Activated CD8-positive, alpha-beta memory T cell treated with anti-CD3 and anti-CD28 coated beads, Interleukin-2, amount 50 U/mL, for 4 hours (primary cell): Measurements from ENCODE around the gene ADORA2B.

Source experiments
- DNase-seq: peaks from one replicate; pipeline ENCODE4 v3.0.0-alpha.2; 2020

Gene ADORA2B

DNA sequence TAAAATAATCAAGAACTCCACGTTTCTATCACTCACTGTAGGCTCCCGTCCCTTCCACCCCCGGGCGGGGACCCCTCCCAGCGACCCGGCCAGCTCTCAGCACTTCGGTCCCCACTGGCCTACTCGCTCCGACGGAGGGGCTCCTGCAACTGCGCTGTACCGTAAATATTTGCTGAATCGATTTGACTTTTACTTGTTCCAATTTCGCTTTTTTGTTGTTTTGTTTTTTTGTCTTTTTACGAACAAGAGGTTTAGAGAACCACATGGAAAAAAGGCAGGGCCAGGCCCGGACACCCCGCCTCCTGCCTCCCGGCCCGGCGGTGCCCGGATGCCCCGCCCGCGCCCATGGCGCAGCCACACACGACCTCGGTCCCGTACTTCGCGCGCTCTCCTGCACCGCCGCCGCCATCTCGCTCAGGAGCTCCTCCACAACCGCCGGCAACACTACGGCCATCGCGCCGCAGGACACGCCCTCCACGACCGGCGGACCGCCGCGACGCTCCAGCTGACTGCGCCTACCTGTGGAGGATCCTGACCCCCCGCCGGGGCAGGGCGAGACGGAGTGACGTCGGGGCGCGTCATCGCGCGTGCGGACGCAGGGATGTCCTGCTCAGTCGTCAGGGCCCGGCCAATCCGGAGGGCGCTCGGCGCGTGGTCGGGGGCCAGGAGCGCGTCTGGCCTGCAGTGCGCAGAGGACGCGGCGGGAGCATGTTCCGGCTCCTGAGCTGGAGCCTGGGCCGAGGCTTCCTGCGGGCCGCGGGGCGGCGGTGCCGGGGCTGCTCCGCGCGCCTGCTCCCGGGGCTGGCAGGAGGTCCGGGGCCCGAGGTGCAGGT is 54.4 kb downstream of the ADORA2B start, which contains the start of the genes TTC19 and ZSWIM7:
Gene TTC19 (plus strand): TSS at position 684 of the 833 bp plus-strand sequence. CDS start 25 bp downstream, at position 709.
Gene ZSWIM7 (minus strand): TSS at position 564 of the 833 bp plus-strand sequence. CDS start 110 bp downstream, at position 454.
- peak; percentile 96 for DNase-seq

DNA sequence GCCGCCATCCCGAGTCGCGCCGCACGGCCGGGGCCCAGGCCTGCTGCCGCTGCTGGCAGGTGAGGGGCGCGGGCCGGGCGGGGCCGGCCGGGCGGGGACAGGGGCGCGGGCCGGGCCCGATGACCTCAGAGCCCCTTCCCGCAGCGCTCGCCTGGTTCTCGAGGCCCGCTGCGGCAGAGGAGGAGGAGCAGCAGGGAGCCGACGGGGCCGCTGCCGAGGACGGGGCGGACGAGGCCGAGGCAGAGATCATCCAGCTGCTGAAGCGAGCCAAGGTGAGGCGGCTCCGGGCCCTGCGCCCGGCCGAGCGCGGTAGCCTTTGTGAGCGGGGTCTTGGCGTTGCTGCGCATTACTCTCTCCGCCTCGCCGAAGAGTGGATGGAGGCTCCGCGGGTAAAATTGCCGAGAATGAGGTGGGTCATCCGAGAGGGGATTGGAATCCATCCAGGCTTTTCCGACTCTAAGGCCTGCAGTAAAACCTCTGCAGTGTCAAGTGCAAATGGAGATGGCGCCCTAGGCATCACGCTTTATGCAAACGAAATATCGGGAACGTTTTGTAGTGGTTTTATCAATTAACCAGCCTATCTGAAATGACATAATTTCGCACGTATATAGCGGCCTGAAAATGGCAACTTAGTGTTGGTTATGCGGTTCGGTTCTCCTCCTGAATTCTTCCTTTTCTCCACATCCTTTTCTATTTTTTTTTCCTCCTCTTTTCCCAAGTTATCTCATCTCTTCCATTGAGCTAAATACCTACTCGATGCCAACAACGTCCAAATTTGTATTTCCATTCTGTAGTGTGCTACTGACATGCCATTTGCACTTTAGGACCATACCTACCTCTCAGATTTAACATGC is 55.3 kb downstream of the ADORA2B start:
- DNase-seq, result no peak

GRCh38 chr17:16001226-16001897 is 56.4 kb downstream of the ADORA2B start:
- no peak for DNase-seq

DNA sequence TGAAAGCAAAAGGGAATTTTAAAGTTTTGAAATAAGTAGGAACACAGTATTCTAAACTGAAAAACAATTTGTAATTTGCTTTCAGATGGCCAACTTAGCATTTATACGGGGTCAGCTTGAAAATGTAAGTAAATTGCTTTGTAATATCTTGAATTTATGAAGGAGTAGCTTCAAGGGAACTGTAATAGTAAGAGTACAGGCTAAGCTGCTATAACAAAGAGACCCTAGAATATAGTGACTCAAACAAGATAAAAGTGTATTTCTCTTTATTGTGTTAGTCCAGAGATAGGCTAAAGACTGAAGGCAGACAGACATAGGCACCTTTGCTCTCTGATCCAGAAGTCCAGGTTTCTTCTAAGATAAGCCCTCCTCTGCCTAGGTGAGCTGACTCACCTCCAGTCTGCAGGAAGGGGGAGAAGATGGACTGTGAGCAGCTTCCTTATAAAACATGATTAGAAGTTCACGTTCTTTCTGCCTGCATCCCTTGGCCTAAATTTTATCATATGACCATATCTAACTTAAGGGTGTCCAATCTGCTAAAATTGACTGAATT is 57.9 kb downstream of the ADORA2B start:
- DNase-seq, result no peak

DNA sequence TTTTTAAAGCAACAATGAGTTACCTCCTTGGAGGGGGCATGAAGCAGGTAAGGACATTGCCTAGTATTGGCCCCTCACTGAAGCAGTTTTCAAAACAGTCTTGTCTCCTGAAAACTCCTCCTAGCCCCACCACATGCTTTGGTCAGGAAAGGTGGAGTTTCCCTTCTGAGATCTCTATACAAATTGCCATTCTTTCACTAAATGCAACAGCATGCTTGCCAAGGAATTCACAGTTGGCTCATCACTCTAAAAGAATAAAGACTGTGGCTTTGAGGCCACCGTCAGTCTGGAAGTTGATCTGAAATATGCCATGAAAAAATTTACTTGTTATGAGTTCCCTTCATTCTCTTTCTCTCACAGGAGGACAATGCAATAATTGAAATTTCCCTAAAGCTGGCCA is 58.9 kb downstream of the ADORA2B start:
- no peak for DNase-seq

DNA sequence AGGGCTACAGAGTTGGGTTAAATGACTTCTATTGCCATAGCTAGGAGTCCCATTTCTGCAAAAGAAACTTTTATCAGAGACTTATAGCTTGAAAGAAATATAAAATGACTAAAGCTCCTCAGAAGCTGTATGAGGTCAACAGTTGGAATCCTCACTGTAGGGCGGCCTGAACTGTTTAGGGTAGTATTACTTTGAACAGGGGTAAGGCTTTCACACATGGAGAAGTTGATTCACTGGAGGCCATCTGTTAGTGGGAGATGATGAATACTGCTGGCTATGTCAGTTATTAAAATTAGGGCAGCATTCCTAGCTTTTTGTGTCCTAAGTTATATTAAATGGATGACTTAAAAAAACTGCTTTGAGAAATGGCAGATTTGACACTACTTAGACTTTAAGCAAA is 60.7 kb downstream of the ADORA2B start:
- no peak for DNase-seq

DNA sequence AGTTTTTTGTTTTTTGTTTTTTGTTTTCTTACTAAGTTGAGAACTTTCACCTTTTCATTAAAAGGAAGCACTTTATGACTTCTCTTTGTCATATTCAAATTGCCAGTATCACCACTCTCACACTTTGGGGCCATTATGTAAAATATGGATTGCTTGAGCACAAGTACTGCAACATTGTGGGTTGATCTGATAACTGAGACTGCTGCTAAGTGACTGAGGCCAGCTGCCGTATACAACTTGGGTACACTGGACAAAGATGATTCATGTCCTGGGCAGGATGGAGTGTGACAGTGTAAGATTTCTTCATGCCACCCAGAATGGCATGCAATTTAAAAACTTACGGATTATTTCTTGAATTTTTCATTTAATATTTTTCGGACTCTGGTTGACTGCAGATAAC is 62.5 kb downstream of the ADORA2B start:
- no peak for DNase-seq

DNA sequence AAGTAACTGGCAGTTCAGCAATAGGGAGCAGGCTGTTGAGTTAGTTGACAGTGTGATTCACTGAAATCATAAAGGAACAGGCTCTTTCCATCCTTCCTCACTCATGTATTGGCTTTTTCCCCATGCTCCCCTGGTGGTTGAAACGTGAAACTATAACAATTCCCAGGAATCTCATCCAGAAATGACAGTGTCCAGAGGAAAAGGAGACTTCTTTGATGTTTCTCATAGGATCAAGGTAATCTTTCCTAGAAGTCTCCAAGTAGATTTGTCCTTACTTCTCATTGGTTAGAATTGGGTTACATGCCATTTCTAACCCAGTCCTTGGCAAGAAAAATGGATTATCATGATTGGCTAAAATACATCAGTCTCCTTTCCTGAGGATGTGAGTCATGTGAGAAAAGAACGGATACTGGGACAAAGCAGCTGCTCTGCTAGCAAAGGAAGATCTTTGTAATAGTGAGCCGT is 69.0 kb downstream of the ADORA2B start:
- no peak for DNase-seq

GRCh38 chr17:16019347-16019746 is 74.4 kb downstream of the ADORA2B start:
- DNase-seq, result no peak

DNA sequence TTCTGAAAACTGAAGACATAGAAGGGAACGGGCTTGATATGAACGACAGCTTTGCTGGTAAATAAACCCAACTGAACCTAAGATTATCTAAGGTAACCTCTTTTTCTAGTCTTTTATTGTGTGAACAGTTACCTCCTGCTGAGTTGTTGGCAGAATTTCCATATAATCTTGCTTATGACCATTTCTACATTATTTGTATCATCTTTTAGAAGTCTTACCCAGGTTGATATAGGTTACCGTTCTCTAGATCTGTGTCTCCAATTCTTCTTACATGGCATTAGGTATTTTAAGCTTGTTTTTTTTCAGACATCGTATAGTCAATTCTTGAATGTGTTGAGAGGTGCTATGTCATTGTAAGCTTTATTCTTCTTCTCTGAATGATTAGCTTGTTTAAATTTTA is 79.0 kb downstream of the ADORA2B start:
- no peak for DNase-seq

DNA sequence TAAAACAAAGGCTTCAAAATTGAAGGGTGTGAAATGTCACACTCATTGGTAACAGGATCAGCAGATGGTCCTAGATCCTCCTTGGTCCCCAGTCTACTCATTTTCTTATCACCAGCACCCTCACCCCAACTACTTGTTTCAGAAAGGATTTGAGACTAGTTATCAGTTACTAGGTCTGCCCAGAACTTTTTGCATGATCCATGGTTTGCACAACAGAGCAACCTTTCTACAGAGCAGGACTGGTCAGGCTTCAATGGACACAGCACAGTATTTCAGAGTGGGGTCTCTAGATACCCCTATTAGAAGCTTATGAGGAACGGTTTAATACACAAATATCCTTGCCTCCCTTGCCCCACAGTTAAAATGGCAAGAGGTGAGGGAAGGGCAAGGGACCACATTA is 80.3 kb downstream of the ADORA2B start:
- no peak for DNase-seq
